Activated CD8-positive, alpha-beta memory T cell treated with anti-CD3 and anti-CD28 coated beads for 24 hours (primary cell): Measurements from ENCODE around the gene KIFC1.
A peak's percentile ranks its signal among the peaks of the same experiment; 100 is the strongest.

Experiments used
- DNase-seq: peaks from one replicate; pipeline ENCODE4 v3.0.0-alpha.2; 2020

Gene KIFC1

GRCh38 chr6:33412140-33413009, 20.8 kb downstream of the KIFC1 start:
- no peak for DNase-seq

GRCh38 chr6:33413241-33414120, 21.9 kb downstream of the KIFC1 start:
- no peak for DNase-seq

GRCh38 chr6:33414592-33415271, 23.1 kb downstream of the KIFC1 start:
- DNase-seq: no peak

GRCh38 chr6:33415831-33416230, 24.2 kb downstream of the KIFC1 start:
- no peak for DNase-seq

- DNase-seq: no peak
Observed at GRCh38 chr6:33416386-33417127, 24.9 kb downstream of the KIFC1 start.

- no peak for DNase-seq
Observed at GRCh38 chr6:33417128-33417902, 25.7 kb downstream of the KIFC1 start.

- peak; percentile 96 for DNase-seq
Observed at GRCh38 chr6:33417903-33418689, 26.5 kb downstream of the KIFC1 start, which contains the start of gene CUTA. TSS of gene CUTA (minus strand) at chr6:33418107. CDS start at chr6:33418000, 107 bp downstream.

- peak; percentile 76 for DNase-seq
Observed at GRCh38 chr6:33418690-33419291, 27.2 kb downstream of the KIFC1 start.

GRCh38 chr6:33419580-33420490, 28.2 kb downstream of the KIFC1 start, which contains the start of gene SYNGAP1:
TSS of gene SYNGAP1 (plus strand) at chr6:33420065. CDS start at chr6:33420265, 200 bp downstream.
- no peak for DNase-seq

GRCh38 chr6:33420491-33421343, 29.1 kb downstream of the KIFC1 start:
- no peak for DNase-seq

- DNase-seq: no peak
Observed at GRCh38 chr6:33421344-33421643, 29.7 kb downstream of the KIFC1 start.

GRCh38 chr6:33423777-33424176, 32.2 kb downstream of the KIFC1 start:
- DNase-seq: no peak

- no peak for DNase-seq
Observed at GRCh38 chr6:33424855-33425667, 33.4 kb downstream of the KIFC1 start.

GRCh38 chr6:33425668-33426577, 34.3 kb downstream of the KIFC1 start:
- DNase-seq: peak; percentile 91

GRCh38 chr6:33426590-33427511, 35.2 kb downstream of the KIFC1 start:
- DNase-seq: no peak
